Tibial nerve (tissue), 3 donors: Measurements from ENCODE around the gene PLCH2.

Source experiments
- POLR2A ChIP-seq, 2 donors: fragments of 450-650 bp; IDR thresholded peaks; one replicate each; pipeline ENCODE4 v1.6.1; 2017; ENCODE audit warnings: antibody characterized with exemption in 2 of 2, mild to moderate bottlenecking in 2 of 2, moderate library complexity in 2 of 2
- TF ChIP-seq, protein P1 (sequence below), 5 experiments: fragments of 200-600 bp in 3 of 5; fragments of 450-650 bp in 2 of 5; sonication (generic) in 3 of 5; IDR thresholded peaks; one replicate each; pipeline ENCODE4 v1.5.1; 2016 to 2019; ENCODE audit warnings: antibody characterized with exemption in 5 of 5, mild to moderate bottlenecking in 3 of 5, moderate library complexity in 2 of 5

DNA sequence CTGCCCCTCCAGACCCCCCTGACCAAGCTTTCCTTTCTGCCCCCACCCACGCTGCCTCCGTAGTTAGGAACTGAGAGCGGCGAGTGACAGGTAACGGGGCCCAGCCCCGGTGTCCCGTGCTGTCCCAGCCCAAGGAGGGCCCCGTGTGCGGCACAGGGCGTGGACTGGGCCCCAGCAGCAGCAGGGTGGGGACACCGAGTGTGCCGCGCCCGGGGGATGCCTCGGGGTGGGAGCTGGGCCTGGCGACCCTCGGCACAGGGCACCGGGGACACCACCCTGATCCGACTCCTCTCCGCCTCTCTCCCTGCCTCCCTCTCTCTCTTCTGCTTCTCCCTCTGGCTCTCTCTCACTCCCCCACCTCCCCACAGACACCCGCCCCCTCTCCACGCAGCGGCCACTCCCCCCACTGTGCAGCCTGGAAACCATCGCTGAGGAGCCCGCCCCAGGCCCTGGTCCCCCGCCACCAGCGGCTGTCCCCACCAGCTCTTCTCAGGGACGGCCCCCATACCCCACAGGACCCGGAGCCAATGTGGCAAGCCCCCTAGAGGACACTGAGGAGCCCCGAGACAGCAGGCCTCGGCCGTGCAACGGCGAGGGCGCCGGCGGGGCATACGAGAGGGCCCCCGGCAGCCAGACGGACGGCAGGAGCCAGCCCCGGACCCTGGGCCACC is 27.6 kb downstream of the PLCH2 start:
- TF ChIP-seq, protein P1, sequence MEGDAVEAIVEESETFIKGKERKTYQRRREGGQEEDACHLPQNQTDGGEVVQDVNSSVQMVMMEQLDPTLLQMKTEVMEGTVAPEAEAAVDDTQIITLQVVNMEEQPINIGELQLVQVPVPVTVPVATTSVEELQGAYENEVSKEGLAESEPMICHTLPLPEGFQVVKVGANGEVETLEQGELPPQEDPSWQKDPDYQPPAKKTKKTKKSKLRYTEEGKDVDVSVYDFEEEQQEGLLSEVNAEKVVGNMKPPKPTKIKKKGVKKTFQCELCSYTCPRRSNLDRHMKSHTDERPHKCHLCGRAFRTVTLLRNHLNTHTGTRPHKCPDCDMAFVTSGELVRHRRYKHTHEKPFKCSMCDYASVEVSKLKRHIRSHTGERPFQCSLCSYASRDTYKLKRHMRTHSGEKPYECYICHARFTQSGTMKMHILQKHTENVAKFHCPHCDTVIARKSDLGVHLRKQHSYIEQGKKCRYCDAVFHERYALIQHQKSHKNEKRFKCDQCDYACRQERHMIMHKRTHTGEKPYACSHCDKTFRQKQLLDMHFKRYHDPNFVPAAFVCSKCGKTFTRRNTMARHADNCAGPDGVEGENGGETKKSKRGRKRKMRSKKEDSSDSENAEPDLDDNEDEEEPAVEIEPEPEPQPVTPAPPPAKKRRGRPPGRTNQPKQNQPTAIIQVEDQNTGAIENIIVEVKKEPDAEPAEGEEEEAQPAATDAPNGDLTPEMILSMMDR (IDR thresholded peaks at IDR 0.05): no peak
- no peak for TF ChIP-seq POLR2A (IDR thresholded peaks at IDR 0.05)
